H7 (cell line): Measurements from ENCODE around the gene ABL1. TPM values are rescaled to one million over a fixed set of nuclear protein-coding genes. Genes with fewer than 3 reads are reported as not detected.

Source experiments
- DNase-seq: peaks from one replicate; pipeline ENCODE4 v3.0.0; 2012
- H3K27me3 ChIP-seq: 2 replicates; pipeline ENCODE4 v1.6.0; 2011; ENCODE audit warnings: mild to moderate bottlenecking, low read length; ENCODE audit not compliant: control insufficient read depth, insufficient read depth
- H3K36me3 ChIP-seq: replicated peaks from 2 replicates; pipeline ENCODE4 v1.5.1; 2011; ENCODE audit warnings: low read length; ENCODE audit not compliant: control insufficient read depth, insufficient read depth
- H3K4me3 ChIP-seq: 2 replicates; pipeline ENCODE4 v1.5.1; 2011; ENCODE audit warnings: low read depth, mild to moderate bottlenecking, control low read depth, low read length, moderate library complexity; ENCODE audit not compliant: insufficient read depth
- total RNA-seq: library from RNA; depleted of rRNA; stranded (reverse); fragments of >200 nt; shearing (Covaris generic); gene quantifications from 2 replicates; pipeline ENCODE4 v1.2.3, GENCODE V29; 2014

Gene ABL1
- total RNA-seq, 1 experiment from 2014 or later: 57.6 TPM

- H3K36me3 ChIP-seq: peaks cover 9% of the 10 kb centered on the region
- DNase-seq: peak; percentile 84
Observed at GRCh38 chr9:130893341-130894101, 58.5 kb downstream of the ABL1 start.

GRCh38 chr9:130894546-130894945 is 59.5 kb downstream of the ABL1 start:
- H3K4me3 ChIP-seq: no peak overlapping the region
- peak; percentile 51 for DNase-seq
- H3K27me3 ChIP-seq: no peaks in the 10 kb centered on the region
- peaks cover 7% of the 10 kb centered on the region for H3K36me3 ChIP-seq

More at GRCh38 chr9:130893341-130894101, 58.5 kb downstream of the ABL1 start:
- no peaks in the 10 kb centered on the region for H3K27me3 ChIP-seq
- no peak overlapping the region for H3K4me3 ChIP-seq

- DNase-seq: peak; percentile 51
- no peaks in the 10 kb centered on the region for H3K27me3 ChIP-seq
- no peak overlapping the region for H3K4me3 ChIP-seq
- peaks cover 6% of the 10 kb centered on the region for H3K36me3 ChIP-seq
Observed at GRCh38 chr9:130895038-130895437, 60.0 kb downstream of the ABL1 start.

GRCh38 chr9:130895481-130896232 is 60.6 kb downstream of the ABL1 start:
- Histone ChIP-seq H3K27me3 (no peaks in the 10 kb centered on the region), H3K36me3 (peaks cover 3% of the 10 kb centered on the region), H3K4me3 (no peak overlapping the region)
- DNase-seq: peak; percentile 73

GRCh38 chr9:130896233-130897014 is 61.4 kb downstream of the ABL1 start, which contains the start of gene QRFP:
Gene QRFP, minus strand, starts transcription at chr9:130896812. Its CDS starts 2,974 bp downstream, at chr9:130893838.
- DNase-seq: peak; percentile 69
- Histone ChIP-seq H3K27me3 (no peaks in the 10 kb centered on the region), H3K36me3 (peaks cover 3% of the 10 kb centered on the region)

GRCh38 chr9:130897105-130897751 is 62.2 kb downstream of the ABL1 start:
- H3K27me3 ChIP-seq: no peaks in the 10 kb centered on the region
- peaks cover 2% of the 10 kb centered on the region for H3K36me3 ChIP-seq
- no peak overlapping the region for H3K4me3 ChIP-seq
- peak; percentile 62 for DNase-seq

More at GRCh38 chr9:130896233-130897014, 61.4 kb downstream of the ABL1 start, which contains the start of gene QRFP:
- no peak within 1 kb of the TSS for H3K4me3 ChIP-seq

GRCh38 chr9:130897848-130898551 is 62.9 kb downstream of the ABL1 start:
- no peak overlapping the region for H3K4me3 ChIP-seq
- DNase-seq: peak; percentile 65
- H3K27me3 ChIP-seq: no peaks in the 10 kb centered on the region

GRCh38 chr9:130898552-130898852 is 63.4 kb downstream of the ABL1 start:
- no peak overlapping the region for H3K4me3 ChIP-seq
- peak; percentile 52 for DNase-seq
- no peaks in the 10 kb centered on the region for H3K27me3 ChIP-seq

More at GRCh38 chr9:130897848-130898551, 62.9 kb downstream of the ABL1 start:
- no peaks in the 10 kb centered on the region; the same call in 1 of the 2 replicates for H3K36me3 ChIP-seq

GRCh38 chr9:130899051-130899748 is 64.1 kb downstream of the ABL1 start:
- DNase-seq: peak; percentile 60
- Histone ChIP-seq H3K4me3 (no peak overlapping the region), H3K27me3 (no peaks in the 10 kb centered on the region), H3K36me3 (no peaks in the 10 kb centered on the region)

More at GRCh38 chr9:130898552-130898852, 63.4 kb downstream of the ABL1 start:
- H3K36me3 ChIP-seq: no peaks in the 10 kb centered on the region

GRCh38 chr9:130900701-130901497 is 65.8 kb downstream of the ABL1 start:
- Histone ChIP-seq H3K27me3 (no peaks in the 10 kb centered on the region), H3K4me3 (no peak overlapping the region), H3K36me3 (no peaks in the 10 kb centered on the region)
- DNase-seq: no peak

GRCh38 chr9:130901498-130902203 is 66.6 kb downstream of the ABL1 start:
- H3K27me3 ChIP-seq: no peaks in the 10 kb centered on the region
- no peak overlapping the region for H3K4me3 ChIP-seq
- no peaks in the 10 kb centered on the region for H3K36me3 ChIP-seq
- peak; percentile 53 for DNase-seq
